PC-3 (cell line): Measurements from ENCODE around the gene NXPH1.

Experiments used
- CTCF ChIP-seq: fragments of 300-600 bp; sonication (generic); conservative IDR thresholded peaks from 2 replicates; pipeline ENCODE4 v1.5.1; 2017; ENCODE audit warnings: antibody characterized with exemption, low read depth, mild to moderate bottlenecking, low read length
- EZH2 ChIP-seq: fragments of 300-600 bp; sonication (generic); IDR thresholded peaks from one replicate; pipeline ENCODE4 v1.6.1; 2017; ENCODE audit warnings: antibody characterized with exemption, mild to moderate bottlenecking, low read length; ENCODE audit not compliant: unreplicated experiment
- EZH2phosphoT487 ChIP-seq: fragments of 300-600 bp; sonication (generic); IDR thresholded peaks from 2 replicates; pipeline ENCODE4 v1.6.1; 2018; ENCODE audit warnings: mild to moderate bottlenecking, antibody characterized with exemption, low read length, borderline replicate concordance

- no peak for TF ChIP-seq CTCF
- TF ChIP-seq EZH2: no peak
- no peak for TF ChIP-seq EZH2phosphoT487
Observed at GRCh38 chr7:8440670-8441069, 7.3 kb downstream of the NXPH1 start.
